ENCODE results near the gene PSG11.
"Not testable (repeated sequence)": the region's sequence is repeated elsewhere in the genome, so short reads cannot be mapped to it uniquely, and the experiment has no call there.

PSG11 gene

DNA sequence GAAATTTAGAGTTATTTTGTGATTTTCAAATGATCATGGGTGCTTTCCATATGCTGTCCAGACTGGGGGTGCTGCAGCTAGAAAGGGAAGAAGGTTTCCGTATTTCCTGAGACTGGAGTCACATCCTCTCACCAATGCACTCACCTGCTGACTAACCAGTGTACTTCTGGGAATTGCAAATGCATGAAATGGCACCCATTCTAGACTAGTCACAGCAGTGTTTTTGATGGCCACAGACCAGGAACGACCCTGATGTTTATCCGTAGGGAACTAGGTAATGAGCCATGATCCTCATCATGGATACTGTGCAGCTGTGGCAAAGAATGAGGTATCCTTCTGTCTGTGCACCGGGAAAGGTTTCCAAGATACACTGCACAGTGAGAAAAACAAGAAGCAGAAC is 37.1 kb downstream of the PSG11 start:
- not testable (repeated sequence) for DNase-seq

DNA sequence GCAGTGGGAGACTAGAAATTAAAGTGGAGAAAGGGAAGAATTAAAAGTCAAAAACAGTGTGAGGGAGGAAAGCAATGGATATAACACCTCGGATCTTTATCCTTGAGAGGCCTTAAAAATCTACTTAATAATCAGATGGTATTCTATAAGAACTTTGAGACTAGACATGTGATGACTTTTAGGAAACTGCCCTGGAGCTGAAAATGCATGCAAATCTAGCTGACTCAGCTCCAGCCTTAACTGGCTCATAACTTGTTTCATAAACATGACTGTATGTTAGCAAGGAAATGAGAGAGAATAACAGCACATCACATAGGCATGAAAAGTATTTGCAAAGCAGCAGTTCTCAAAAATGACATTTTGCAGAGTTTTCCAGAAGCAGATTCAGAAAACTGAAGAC is 38.1 kb downstream of the PSG11 start:
- not testable (repeated sequence) for DNase-seq

DNA sequence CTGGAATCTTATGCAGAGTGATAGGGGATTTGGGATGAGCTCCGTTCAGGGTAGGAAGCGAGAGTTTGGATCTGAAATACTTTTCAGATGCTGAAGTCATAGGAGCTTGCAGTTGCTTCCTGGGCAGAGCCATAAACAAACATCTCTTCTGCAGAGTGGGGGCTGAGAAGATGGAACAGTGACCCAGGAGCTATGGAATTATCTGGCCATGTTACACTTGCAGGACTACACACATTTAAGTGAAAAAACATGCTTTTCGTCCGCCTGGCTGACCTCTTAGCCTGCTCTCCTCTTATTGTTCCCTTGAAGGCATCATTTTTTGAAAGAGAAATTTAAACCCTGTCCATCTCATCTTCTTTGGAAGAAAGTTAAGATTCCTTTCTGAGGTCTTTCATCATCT is 40.7 kb downstream of the PSG11 start:
- no peak for DNase-seq

DNA sequence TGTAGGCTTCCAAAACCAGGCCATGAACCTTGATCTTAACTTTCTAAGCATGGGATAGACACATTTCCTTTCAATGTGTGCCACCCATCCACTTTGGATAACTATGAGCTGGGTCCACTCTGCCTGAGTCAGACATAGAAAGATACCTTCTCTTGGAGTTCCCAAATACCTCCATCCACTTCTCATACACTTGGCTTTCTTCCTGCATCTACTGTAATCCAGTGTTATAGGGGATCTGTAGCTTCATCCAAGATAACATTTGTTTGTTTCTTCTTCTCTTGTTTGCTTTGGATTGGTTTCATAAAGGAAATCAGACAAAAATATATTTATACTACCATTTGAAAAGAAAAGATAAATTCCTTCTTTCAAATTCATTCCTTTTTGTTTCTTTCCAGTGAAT is 44.2 kb downstream of the PSG11 start:
- not testable (repeated sequence) for DNase-seq

DNA sequence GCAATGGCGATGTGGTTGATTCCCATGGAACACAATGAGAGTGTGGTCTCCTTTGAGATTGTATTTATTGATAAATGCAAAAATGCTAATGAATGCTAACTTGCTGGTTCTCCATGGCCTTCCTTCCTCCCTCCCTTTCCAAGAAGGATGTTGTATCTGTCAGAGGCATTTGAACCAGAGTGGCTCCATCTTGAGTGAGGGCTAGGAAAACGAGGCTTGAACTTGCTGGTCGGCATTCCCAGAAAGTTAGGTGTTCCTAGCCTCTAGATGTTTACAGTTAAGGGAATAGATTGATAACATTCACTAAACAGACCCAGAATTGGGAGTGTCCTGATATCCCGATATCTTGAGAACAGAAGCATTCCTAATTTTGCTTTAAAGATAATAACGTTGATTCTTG is 54.8 kb downstream of the PSG11 start:
- DNase-seq = not testable (repeated sequence)

DNA sequence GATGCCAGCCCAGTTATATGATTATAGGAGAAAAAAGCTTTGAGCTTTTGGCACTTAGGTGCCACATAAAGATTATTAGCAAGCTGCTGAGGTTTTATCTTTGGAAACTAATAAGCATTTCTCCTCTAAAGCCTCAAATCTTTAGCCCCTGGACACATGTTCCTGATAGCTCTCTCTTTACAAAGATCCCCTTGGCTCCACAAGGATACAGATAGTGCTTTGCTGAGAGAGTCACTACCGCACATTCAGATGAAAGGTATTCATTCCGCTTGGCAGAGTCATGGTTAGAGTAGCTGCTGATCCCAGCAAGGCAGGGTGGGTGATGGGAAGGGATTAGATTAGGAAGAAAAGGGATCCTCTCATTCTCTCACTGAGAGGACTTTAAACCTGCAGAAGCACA is 61.1 kb downstream of the PSG11 start:
- no peak for DNase-seq

DNA sequence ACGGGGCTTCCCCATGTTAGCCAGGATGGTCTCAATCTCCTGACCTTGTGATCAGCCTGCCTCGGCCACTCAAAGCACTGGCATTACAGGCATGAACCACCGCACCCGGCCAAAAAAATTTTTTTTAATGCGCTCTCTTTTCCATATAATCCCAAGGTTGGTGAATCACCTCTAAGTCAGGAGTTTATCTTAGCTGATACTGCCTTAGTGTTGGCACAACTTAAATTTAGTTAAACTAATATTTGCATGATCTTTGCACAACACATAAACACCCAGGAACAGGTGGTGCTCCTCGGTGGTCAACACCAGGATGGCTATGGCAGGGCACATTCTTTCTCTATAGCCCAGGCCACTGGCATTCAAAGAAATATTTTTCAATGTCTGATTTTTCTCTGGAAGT is 65.2 kb downstream of the PSG11 start:
- no peak for DNase-seq
